ENCODE results near the gene TENT4A.

Gene TENT4A

DNA sequence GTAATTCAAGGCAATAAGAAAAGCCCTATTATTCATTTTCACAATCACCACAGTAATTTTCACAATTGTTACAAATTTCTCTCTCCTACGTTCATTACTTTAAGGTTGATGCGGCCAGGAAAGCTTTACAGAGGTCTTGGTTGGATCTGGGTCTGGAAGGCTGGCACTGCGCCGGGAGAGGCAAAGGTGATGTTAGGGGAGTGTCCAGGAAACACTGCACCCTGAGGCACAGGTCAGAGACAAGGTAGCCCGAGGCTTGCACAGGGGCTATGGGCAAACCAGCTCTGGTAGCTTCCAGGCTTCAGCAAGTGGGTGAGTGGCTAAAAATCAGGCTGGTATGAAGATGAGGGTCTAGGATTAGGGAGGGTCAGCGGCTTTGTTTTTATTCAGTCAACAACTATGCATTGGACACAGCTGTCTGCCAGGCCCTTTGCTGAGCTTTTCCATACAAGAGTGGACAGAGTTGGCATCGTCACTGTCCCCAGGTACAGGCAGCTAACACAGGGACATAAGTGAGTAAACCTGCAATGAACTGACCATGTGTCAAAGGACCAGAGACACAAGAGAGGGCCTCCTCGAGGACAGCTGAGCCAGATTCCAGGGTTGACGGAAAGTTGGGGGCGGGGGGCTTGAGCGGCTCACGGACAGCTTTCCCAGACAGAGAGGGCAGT is 12.4 kb upstream of the TENT4A start:
- no peak for DNase-seq

GRCh38 chr5:6701491-6701890 is 11.7 kb upstream of the TENT4A start:
- no peak for DNase-seq

DNA sequence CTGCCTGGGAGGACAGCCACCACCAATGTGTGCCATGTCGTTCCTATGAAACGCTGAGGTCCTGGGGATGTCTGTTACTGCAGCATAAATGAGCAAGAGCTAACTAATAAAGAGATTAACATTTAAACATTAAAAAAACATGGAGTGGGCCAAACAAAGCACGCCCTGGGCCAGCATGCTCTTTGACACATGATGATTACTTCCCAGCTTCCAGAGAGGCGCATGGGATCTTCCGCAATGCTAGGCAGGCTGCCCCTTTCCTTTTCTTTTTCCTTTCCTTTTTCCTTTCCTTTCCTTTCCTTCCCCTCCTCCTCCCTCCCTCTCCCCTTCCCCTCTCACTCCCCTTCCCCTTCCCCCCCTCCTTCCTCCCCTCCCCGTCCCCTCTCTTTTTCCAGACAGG is 10.6 kb upstream of the TENT4A start:
- DNase-seq, result no peak

DNA sequence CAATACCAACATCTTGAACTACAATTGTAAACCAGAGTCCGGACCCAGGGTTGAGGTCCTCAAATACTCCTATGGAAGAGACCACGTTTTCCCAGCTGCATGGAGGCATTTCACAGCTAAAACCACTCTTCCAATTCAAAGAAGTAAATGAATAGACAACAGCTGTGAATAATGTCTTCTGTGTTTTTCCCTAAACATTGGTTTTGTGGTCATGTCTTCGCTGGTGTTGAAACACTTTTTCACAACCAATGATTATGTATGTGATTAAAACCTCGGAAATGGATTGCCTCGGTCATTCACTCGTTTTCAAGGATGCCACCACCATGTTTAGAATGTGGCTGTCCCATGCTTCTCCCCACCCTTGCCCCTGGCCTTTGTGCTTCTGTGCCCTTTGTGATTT is 9.4 kb upstream of the TENT4A start:
- no peak for DNase-seq

- no peak for DNase-seq
These were observed 8.8 kb upstream of the TENT4A start for GRCh38 chr5:6704361-6704851.

GRCh38 chr5:6705088-6705487 is 8.1 kb upstream of the TENT4A start:
- no peak for DNase-seq

DNA sequence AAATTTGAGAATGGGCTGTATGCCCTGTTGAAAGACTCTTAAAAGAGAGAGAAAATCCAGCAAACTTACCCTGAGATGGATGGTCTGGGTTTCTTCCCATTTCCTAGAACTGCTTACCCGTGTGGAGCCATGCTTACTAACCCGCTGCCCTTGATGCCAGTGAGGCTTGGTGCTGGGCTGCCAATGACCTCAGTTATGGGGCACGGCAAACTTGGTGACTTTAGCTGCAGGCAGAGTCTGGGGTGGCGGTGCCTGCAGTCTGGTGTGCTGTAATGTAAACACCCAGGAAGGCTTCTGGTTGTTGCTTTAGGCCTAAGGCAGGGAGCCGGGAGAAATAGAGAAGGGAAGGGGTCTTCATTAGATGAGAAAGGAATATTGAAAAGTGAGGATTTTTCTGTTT is 7.3 kb upstream of the TENT4A start:
- DNase-seq, result no peak

- DNase-seq, result no peak
These were observed 5.4 kb upstream of the TENT4A start for GRCh38 chr5:6707852-6708251.

DNA sequence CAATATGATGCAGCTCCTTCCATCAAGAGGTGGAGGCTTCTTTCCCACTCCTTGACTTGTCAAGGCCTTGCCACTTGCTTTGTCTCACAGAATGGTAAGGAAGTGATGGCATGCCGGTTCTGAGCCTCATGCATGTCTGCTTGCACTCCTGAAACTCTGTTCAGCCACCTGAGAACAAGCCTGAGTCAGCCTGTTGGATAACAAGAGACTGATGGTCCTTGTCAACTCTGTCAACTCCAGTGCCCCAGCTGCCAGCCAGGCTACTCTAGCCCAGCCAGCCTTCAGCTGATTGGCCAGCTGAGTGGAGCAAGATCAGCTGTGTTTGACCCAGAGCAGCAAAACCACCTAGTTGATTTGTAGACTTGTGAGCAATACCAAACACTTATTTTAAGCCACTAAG is 4.4 kb upstream of the TENT4A start:
- no peak for DNase-seq

DNA sequence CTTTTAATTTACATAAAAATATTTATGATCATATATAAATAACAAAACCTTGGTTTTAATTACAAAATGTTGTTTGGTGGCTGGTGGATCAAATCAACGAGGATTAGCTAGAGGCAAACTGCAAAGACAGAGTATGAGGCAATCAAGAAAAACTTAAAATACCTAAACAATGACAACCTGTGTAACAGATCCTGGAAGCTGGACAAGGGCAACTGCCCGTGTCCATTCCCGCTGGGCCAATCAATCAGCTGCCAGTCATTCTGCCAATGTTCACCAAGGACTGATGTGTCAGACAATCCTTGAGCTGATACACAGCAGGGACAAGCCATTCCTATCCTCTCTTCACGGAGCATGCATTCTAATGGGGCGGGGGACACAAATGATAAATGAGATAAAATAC is 3.2 kb upstream of the TENT4A start:
- DNase-seq, result no peak

DNA sequence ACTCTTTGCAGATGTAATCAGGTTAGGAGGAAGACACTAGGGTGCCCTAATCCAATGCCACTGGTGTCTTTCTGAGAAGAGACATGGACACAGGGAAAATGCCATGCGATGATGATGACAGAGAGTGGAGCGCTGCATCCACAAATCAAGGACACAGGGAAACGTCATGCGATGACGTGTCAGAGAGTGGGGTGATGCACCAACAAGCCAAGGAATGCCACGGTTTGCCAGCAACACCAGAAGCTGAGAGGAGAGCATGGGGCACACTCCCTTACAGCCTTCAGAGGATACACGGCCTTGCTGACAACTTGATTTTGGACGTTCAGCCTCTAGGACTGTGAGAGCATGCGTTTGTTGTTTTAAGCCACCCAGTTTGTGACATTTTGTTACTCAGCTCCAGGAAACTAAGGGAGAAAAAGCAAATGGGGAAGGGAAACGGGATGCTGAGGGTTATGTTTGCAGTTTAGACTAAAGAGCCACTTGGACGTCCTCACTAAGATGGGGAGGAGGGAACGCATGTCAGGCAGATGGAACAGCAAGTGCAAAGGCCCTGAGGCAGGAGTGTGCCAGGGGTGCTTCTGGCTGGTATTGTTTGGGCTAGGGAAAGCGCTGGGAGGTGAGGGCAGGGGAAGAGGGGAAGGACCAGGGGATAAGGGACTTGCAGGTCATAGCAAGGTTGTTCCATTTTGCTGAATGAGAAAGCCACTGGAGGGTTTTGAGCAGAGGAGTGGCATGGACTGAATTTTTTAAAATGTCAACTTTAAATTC is 2.5 kb upstream of the TENT4A start:
- no peak for DNase-seq

- DNase-seq, result no peak
These were observed 1.7 kb upstream of the TENT4A start for GRCh38 chr5:6711409-6712141.

DNA sequence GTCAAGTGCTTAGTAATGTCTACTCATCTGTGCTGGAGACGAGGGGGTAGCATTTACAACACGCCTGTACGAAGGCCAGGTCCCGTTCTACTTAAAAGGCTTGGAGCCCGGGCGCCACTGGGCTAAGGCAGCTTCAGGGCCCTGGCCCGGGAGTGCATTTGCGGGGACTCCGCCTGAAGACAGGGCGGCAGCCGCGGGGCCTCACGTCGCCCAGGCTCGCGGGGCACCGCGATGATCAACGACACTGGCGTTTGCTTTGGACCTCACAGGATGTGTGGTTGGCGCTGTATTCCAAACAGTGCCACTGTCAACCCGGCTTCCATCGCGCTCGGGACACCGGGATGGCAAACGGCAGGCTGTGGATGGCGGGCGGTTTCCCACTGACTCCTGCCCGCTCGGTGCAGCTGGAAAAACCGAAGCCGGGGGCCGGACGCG is 1.1 kb upstream of the TENT4A start:
- DNase-seq, result peak; percentile 80

DNA sequence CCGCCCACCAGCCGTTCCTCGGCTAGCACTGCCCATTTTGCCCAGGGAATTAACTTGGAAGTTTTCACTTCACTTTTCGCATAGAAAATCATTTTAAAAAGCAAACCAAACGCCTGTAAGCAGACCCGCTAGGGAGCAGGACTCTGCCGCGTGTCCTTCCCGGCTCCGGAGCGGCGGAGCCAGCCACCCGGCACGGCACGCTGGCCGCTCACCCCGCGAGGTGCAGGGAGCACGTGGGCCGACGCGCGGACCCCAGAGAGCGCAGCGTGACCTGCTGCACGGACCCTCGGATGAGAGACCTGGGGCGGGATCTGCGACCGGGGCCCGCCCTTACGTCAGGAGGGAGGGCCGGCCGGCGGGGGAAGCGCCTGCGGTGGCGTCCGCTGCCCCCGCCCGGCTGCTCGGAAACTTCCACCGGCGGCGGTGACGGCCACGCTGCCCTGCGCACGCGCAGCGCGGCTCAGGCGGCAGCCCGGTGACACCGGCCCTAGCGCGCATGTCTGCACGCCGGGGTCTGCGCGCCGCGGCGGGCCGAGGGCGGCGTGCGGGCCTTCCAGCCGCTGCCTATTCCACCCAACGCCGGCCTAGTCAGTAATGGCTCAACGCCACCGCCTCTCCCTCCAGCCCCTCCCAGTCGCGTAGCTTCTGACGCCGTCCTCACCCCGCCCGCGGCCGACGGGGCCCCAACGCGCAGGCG is 507 bp upstream of the TENT4A start:
- DNase-seq, result peak; percentile 99

DNA sequence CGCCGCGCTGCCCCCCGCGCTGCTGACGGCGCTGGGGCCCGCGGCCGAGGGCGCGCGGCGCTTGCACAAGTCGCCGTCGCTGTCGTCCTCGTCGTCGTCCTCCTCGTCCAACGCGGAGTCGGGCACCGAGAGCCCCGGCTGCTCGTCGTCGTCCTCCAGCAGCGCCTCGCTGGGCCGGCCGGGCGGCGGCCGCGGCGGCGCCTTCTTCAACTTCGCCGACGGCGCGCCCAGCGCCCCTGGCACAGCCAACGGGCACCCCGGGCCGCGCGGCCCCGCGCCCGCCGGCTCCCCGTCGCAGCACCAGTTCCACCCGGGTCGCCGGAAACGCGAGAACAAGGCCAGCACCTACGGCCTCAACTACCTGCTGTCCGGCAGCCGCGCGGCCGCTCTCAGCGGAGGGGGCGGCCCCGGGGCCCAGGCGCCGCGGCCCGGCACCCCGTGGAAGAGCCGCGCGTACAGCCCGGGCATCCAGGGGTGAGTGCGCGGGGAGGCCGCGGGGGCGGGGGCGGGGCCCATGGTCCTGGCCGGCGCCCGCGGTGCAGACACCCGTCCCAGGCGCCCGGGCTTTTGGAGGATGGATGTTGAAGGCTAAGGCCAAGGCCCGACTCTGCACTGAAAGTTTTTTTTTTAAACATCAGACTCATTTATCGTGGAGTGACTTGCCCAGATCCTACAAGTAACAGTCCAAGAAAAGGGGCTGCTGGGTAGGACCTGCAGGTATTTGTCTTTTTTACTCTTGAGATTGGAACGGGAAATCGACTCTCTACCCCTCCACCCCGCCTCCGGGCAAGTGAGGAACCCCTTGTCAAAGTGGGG is 1.2 kb downstream of the TENT4A start:
- peak; percentile 36 for DNase-seq

- no peak for DNase-seq
These were observed 2.0 kb downstream of the TENT4A start for GRCh38 chr5:6715271-6715670.

- no peak for DNase-seq
These were observed 2.8 kb downstream of the TENT4A start for GRCh38 chr5:6715758-6716628.

DNA sequence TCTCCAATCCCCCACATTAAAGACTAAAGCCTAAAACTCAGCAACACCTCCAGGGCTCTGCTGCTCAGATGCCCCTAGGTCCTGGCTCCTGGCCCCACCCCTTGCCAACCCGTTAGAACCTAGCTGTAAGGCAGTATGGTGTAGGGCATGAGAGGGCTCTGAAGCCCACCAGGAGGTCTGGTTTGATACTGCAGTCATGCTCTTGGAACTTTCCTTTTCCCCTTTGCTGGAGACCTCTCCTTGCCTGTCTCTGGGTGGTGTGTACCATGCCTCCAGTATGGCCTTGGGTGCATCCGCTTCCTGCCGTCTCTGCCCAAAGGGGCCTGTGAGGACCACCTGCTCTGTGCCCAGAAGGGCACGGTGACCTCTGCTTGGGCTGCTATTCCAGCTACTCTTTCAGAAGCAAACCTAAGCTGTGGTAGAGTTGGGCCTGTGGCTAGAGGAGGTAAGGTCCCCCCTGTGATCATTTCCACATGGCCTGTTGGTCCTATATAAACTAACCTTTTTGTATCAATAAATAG is 3.5 kb downstream of the TENT4A start:
- no peak for DNase-seq

GRCh38 chr5:6717247-6717646 is 4.0 kb downstream of the TENT4A start:
- DNase-seq, result no peak

DNA sequence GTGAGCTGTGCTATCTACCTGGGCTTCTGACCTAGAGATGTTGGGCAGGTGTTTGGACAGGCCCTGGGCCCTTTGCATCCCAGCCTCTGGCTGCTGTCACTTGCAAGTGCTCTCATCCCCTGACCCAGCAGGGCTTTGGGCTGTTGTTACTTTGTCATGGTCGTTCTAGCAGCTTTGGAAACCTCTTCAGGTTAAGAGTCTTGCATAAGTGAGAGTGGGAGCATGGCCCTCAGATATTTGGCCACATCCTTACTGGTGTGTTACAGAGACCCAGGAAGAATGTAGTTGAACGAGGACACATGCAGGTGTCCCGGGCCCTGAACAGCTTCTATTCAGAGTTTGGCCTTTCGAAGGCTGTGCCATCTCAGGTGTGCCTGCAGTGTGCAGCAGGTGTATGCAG is 4.5 kb downstream of the TENT4A start:
- DNase-seq, result no peak

- no peak for DNase-seq
These were observed 5.0 kb downstream of the TENT4A start for GRCh38 chr5:6718161-6718681.
